GM11168 (cell line): Measurements from ENCODE around the gene SPATA13.
"Not testable (repeated sequence)": the region's sequence is repeated elsewhere in the genome, so short reads cannot be mapped to it uniquely, and the experiment has no call there.

Experiments used
- in situ Hi-C: fragments of 300-500 bp; cut with MboI; formaldehyde crosslinking; loops from one replicate; pipeline ENCODE4 v1.12.0; 2022; ENCODE audit warnings: low sequenced_read_pairs; ENCODE audit not compliant: unreplicated experiment

The SPATA13 gene

GRCh38 chr13:24160458-24161009 lies at the start of gene SPATA13:
SPATA13 (plus strand) TSS chr13:24160720; CDS start chr13:24222930, 62,210 bp downstream.
- in situ Hi-C loops, result no loop called here

DNA sequence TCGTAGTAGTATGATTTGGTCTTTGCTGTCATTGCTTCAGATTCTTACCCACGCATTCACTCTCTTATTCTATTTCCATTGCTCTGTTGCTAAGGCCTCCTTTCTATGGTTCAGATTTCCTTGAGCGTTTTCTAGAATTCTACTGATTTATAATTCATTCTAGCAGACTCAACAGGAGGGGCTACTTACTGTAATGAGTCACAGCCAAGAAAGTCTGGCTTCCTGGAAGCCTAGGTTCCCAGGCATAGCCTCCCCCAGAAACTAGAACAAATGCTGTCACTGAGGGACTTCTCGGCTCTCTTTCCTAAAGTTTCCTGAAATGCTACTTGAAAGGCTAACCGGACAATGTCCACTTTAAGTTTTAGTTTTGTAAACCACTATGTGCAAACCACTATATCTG lies 47.7 kb upstream of the SPATA13 start:
- in situ Hi-C loops, result no loop called here

GRCh38 chr13:24115671-24116070 lies 44.8 kb upstream of the SPATA13 start:
- in situ Hi-C loops, result no loop called here

- in situ Hi-C loops, result no loop called here
Observed at GRCh38 chr13:24116131-24116530, 44.4 kb upstream of the SPATA13 start.

DNA sequence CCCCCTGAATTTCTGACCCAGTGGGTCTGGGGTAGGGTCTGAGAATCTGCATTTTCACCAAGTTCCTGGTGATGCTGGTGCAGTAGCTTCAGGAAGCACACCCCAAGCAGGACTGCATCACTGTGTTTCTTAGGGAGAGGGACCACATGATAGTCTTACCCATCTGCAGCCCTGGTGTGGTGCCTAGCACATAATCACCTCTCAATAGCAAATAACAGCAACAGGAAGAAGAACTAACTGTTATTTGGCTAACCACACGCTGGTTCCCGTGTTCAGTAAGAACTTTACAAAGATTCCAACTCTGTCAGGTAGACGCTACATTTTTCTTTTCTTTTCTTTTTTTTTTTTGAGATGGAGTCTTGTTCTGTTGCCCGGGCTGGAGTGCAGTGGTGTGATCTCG lies 41.9 kb upstream of the SPATA13 start:
- in situ Hi-C loops, result no loop called here

DNA sequence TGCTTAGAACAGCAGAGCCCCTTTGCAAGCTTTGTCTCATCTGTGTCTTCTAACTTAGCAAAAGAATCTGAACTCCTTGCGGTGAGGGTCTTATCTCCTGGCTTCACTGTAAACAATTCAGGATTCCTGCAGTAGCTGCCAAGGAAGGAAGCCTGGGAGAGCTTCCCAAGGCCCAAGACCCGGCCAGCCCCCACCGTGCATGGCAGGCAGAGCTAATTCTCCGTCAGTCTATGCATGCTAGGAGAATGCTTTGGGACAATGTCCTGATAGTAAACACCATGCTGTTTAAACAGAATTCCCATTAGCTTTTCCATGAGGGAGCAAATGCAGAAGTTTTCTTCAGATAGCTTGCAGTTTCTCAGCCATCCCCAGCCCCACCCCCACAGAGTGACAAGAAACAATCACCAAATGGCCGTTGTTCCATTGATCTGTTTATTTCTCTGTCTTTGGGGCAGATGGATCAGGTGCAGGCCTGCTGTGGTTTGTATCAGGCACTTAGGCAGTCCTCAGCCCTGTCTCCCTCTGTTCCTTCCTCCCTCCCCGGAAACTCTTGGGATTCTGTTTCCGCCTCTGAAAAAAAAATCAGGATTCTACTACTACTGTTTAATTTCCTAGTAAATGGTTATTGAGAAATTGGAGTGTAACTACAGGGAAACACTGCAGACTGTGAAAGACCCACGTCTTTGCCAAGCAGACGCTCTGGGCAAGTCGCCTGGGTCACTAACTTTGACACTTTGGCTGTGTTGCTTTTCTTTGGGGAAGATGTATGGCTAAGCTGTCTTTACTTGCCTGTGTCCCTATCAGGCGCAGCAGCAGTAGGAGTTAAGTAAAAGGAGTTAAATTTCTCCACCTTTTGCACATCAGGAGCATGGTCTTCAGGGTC lies 40.7 kb upstream of the SPATA13 start:
- in situ Hi-C loops, result no loop called here

GRCh38 chr13:24122045-24122444 lies 38.5 kb upstream of the SPATA13 start:
- in situ Hi-C loops, result not testable (repeated sequence)

GRCh38 chr13:24122569-24122968 lies 38.0 kb upstream of the SPATA13 start:
- in situ Hi-C loops, result no loop called here

- in situ Hi-C loops, result no loop called here
Observed at GRCh38 chr13:24123761-24124160, 36.8 kb upstream of the SPATA13 start.

DNA sequence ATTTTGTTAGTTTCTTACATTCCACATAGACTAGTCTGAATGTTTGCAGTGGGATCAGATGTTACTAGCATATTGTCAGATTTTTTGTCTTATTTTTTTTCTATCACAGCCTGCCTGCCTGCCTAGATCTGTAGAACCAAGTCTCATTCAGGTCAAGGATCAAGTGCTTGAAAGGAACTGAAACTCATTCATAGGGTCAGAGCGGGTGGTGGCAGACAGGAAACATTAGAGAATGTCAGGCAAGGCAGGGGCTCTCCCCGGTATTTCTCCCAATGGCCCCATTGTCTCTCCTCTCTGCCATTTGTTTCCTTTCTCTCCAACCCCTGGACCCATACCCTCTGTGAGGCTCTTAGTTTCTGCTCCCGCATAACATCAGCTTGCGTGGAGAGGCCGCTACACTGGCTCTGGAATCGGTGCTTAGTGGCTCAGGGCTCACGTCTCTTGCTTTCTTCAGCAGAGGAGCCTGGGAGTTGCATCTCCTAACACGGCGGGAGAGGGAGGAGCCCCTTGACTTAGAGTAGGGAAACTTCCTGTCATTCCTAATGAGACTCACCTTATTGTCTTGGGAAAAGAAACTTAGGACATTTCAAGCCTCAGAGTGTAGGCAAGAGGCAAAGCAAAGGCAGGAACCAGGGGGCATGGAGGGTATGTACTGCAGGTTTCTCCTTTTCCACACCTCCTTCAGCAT lies 35.6 kb upstream of the SPATA13 start:
- in situ Hi-C loops, result no loop called here

- in situ Hi-C loops, result no loop called here
Observed at GRCh38 chr13:24127116-24127631, 33.3 kb upstream of the SPATA13 start.

DNA sequence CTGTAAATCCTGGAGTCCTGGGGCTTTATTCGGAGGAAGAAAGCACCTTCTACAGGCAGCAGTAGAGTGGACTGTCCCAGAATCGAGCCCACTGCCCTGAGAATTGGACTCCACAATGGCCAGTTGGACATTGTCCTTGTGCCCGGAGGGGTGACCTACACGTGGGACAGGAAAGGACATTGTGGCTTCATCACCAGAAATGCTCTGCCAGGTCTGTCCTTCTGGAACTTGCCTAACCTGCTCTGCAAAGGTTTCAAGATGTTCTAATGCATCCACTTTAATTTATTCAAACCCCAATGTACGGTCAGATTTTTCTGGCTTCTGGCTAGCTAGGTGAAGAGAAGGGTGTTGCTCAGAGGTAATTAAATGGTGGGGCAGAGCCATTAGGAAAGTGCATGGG lies 32.4 kb upstream of the SPATA13 start:
- in situ Hi-C loops, result no loop called here

GRCh38 chr13:24128962-24129361 lies 31.6 kb upstream of the SPATA13 start:
- in situ Hi-C loops, result no loop called here

DNA sequence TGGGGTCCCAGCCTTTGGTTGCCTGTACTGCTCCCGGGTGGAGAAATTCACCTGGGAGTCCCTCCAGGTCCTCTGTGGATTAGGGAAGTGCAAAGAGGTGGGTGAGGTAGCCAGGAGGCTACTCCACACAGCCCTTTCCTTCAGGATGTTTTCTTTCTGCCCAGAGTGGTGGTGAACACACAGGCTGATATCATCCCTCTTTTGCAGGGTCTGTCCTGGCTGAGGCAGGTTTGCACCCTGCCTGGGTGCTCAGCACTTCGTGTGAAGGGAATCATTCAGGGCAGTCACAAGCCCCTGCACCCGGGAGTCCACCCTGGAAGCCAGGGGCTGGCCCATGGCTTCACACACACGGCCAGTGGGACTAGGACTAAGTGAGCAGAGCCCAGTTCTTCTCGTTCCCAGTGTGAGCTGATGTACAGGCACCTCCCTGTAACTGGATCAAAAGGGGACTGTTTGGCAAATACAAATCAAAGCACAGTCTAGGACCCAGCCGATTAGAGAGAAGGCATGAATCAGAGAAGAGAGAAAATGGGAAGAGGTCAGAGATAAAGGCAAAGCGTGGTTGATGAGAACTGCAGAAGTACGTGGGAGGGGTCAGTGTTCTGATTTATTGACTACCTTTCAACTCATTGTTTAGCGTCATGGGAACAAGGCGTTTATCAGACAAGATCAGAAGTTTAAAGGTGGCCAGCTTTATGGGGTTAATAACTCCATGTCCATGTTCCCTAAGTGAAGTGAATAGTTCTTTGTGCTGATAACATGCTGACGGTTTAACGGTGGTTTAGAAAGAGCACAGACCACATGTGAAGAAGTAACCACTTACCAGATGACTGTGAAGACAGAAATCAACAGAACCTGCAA lies 30.4 kb upstream of the SPATA13 start:
- in situ Hi-C loops, result no loop called here

DNA sequence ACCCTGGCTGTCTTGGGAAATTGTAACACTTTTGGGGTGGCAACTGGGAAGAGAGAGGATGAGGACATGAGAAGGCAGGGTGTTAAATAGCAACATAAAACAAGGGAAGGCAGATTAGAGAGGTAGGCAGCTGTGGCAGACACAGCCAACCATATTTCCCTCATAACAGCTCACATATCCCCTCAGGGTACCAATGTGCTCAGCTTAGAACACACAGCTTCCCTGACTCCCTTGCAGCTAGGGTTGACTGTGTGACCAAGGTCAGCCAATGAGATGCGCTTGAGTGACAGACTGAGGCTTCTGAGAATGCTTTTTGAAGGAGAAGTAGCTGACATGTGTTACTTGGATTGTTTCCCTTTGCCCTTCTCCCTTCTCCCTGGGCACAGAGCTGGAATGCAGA lies 28.8 kb upstream of the SPATA13 start:
- in situ Hi-C loops, result no loop called here

- in situ Hi-C loops, result no loop called here
Observed at GRCh38 chr13:24133021-24133795, 27.3 kb upstream of the SPATA13 start.

DNA sequence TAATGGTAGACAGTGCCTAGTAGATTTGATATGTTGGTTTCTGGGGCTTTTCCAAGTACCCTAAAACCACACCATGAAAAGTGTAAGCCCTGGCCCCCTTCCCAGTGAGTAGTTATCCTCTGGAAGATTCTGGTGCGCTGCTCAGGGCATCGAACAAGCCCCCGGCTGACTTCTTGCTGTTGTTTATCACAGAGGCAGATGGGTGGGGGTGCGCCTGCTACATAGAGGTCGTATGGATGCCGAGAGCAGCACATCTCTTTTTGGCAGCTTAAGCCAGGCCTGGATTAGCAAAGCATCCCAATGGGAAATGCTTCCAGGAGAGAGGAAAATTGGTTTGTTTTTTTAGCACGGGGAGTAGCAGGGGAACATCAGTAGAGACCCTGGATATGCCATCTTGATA lies 26.3 kb upstream of the SPATA13 start:
- in situ Hi-C loops, result no loop called here

DNA sequence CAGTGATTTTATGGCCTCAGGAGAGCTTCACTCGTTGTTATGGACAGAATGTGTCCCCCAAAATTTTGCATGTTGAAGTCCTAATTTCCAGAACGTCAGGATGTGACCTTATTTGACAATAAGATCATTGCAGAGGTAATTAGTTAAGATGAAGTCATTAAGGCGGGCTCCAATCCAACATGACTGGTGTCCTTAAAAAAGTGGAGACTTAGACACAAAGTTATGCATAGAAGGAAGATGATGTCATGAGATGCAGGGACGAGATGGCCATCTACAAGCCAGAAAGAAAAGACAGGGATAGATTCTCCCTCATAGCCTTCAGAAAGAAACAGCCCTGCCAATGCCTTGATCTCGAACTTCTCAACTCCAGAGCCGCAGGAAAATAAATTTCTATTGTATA lies 25.8 kb upstream of the SPATA13 start:
- in situ Hi-C loops, result no loop called here

- in situ Hi-C loops, result no loop called here
Observed at GRCh38 chr13:24135674-24136300, 24.7 kb upstream of the SPATA13 start.
